Stimulated activated CD4-positive, alpha-beta T cell treated with anti-CD3 and anti-CD28 coated beads, Interleukin-1b, Interleukin-23, amount 100 ng/mL, for 1 hour (primary cell): Measurements from ENCODE around the gene G6PC2.

Experiments used
- DNase-seq, 2 donors: peaks; one replicate each; pipeline ENCODE4 v3.0.0-alpha.2; 2020; ENCODE audit warnings: low read depth in 2 of 2

Gene G6PC2

GRCh38 chr2:168948621-168949212 is 47.6 kb downstream of the G6PC2 start:
- DNase-seq, result no peak

GRCh38 chr2:168949324-168949723 is 48.2 kb downstream of the G6PC2 start:
- no peak for DNase-seq

DNA sequence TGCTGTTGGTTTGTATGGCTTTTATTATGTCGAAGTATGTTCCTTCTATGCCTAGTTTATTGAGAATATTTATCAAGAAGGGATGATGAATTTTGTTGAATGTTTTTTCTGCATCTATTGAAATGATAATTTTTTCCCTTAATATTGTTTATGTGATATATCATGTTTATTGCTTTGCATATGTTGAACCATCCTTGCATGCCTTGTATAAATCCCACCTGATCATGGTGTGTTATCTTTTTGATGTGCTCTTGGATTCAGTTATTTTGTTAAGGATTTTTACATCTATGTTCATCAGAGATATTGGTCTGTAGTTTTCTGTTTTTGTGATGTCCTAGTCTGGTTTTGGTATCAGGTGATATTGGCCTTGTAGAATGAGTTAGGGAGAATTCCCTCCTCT is 50.8 kb downstream of the G6PC2 start:
- no peak for DNase-seq

DNA sequence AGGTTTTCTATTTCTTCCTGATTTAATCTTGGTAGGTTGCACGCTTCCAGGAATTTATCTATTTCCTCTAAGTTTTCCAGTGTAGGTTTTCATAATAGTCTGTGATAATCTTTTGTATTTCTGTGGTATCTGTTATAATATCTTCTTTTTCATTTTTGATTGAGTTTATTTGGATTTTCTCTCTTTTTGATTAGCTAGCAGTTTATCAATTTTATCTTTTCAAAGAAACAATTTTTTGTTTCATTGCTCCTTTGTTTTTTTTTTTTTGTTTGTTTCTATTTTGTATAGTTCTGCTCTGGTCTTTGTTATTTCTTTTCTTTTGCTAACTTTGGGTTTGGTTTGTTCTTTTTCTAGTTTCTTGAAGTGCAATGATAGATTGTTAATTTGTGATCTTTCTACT is 51.3 kb downstream of the G6PC2 start:
- no peak for DNase-seq

DNA sequence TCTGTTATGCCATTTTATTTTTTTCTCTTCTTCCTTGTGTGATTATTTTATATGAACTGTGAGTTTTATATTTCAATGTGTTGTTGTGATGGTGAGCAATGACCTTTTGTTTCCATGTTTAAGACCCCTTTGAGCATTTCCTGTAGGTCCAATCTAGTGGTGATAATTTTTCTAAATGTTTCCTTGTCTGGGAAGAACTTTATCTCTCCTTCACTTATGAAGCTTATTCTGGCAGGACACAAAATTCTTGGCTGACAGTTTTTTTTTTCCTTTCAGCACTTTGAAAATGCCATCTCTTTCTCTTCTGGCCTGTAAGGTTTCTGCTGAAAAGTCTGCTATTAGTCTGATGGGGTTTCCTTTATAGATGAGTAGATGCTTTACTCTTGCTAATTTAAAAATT is 53.2 kb downstream of the G6PC2 start:
- DNase-seq, result no peak

DNA sequence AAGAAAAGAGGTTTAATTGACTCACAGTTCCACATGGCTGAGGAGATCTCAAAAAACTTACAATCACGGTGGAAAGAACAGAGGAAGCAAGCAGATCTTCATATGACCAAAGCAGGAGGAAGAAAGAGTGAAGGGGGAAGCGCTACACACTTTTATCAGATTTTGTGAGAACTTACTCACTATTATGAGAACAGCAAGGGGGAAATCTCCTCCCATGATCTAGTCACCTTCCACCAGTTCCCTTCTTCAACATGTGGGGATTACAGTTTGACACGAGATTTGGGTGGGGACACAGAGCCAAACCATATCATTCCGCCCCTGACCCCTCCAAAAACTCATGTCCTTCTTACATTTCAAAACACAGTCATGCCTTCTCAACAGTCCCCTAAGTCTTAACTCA is 54.2 kb downstream of the G6PC2 start:
- no peak for DNase-seq

GRCh38 chr2:168956392-168956791 is 55.3 kb downstream of the G6PC2 start:
- no peak for DNase-seq
